T-cell (primary cell): ENCODE data around the gene ATF6B. TPM values are rescaled to one million over a fixed set of nuclear protein-coding genes. Genes with fewer than 3 reads are reported as not detected.
A peak's percentile ranks its signal among the peaks of the same experiment; 100 is the strongest.

Experiments used
- ATAC-seq, 4 experiments: fragments of 200-7000 bp in 3 of 4; fragments of 150-1000 bp in 1 of 4; cut with Tn5 transposase; replicated peaks in 1 of 4; 1 replicate in 3 of 4; 2 replicates in 1 of 4; pipeline ENCODE4 v1.10.0; 2021; ENCODE audit warnings: moderate library complexity in 3 of 4, mild to moderate bottlenecking in 2 of 4, moderate number of reproducible peaks in 1 of 4
- CTCF ChIA-PET, 2 donors: fragments of 300-600 bp; sonication (Branson Sonifier 250); formaldehyde crosslinking; loops; one replicate each; lab custom pipeline; 2022; ENCODE audit warnings: antibody characterized with exemption in 2 of 2; lab: Charles Lee
- POLR2A ChIA-PET, 2 donors: fragments of 300-600 bp; sonication (Branson Sonifier 250); formaldehyde crosslinking; loops; one replicate each; lab custom pipeline; 2022; ENCODE audit warnings: antibody characterized with exemption in 2 of 2; lab: Charles Lee
- DNase-seq, 35 experiments: peaks; one replicate each; pipeline versions ENCODE4 v3.0.0 to v3.0.0-alpha.2; 2013 to 2023
- H3K27ac ChIP-seq: one replicate; pipeline ENCODE4 v1.5.1; 2013; ENCODE audit warnings: low read length
- H3K27me3 ChIP-seq, 2 experiments: replicated peaks in 1 of 2; 1 replicate in 1 of 2; 2 replicates in 1 of 2; pipeline versions ENCODE4 v1.6.1 to v1.7.0; 2013; ENCODE audit warnings: low read length in 1 of 2, mixed read lengths in 1 of 2; ENCODE audit not compliant: control insufficient read depth in 2 of 2, insufficient read depth in 2 of 2; ENCODE audit errors: extremely low read depth in 1 of 2
- H3K36me3 ChIP-seq, 2 donors: 1 replicate in 1 of 2; 2 replicates in 1 of 2; pipeline versions ENCODE4 v1.6.1 to v1.7.0; 2013; ENCODE audit warnings: low read length in 1 of 2; ENCODE audit not compliant: control insufficient read depth in 2 of 2, insufficient read depth in 1 of 2; ENCODE audit errors: extremely low read depth in 1 of 2
- H3K4me1 ChIP-seq, 2 experiments: 1 replicate in 1 of 2; 2 replicates in 1 of 2; pipeline versions ENCODE4 v1.6.1 to v1.7.0; 2013; ENCODE audit warnings: low read length in 2 of 2, mixed read lengths in 1 of 2; ENCODE audit not compliant: insufficient read depth in 2 of 2, control insufficient read depth in 1 of 2; ENCODE audit errors: extremely low read depth in 1 of 2
- H3K4me3 ChIP-seq, 2 donors: 1 replicate in 1 of 2; 2 replicates in 1 of 2; pipeline versions ENCODE4 v1.5.1 to v1.7.0; 2013; ENCODE audit warnings: mild to moderate bottlenecking in 2 of 2, low read length in 1 of 2, moderate library complexity in 1 of 2; ENCODE audit not compliant: control insufficient read depth in 1 of 2; ENCODE audit errors: extremely low read depth in 1 of 2
- H3K9me3 ChIP-seq: 2 replicates; pipeline ENCODE4 v1.7.0; 2013
- H3K27ac Mint-ChIP-seq, 2 donors: one replicate each; pipeline ENCODE4 v1.8.0; 2020 to 2021; ENCODE audit warnings: mild to moderate bottlenecking in 2 of 2, mixed read lengths in 2 of 2
- H3K27me3 Mint-ChIP-seq, 2 donors: one replicate each; pipeline ENCODE4 v1.8.0; 2021 to 2022; ENCODE audit warnings: mixed read lengths in 2 of 2
- H3K36me3 Mint-ChIP-seq: one replicate; pipeline ENCODE4 v1.8.0; 2021; ENCODE audit warnings: mixed read lengths
- H3K4me1 Mint-ChIP-seq, 3 donors: one replicate each; pipeline ENCODE4 v1.8.0; 2020 to 2022; ENCODE audit warnings: mixed read lengths in 3 of 3, mild to moderate bottlenecking in 1 of 3
- H3K4me3 Mint-ChIP-seq, 3 donors: one replicate each; pipeline ENCODE4 v1.8.0; 2020 to 2022; ENCODE audit warnings: mild to moderate bottlenecking in 3 of 3, mixed read lengths in 3 of 3, moderate library complexity in 3 of 3
- H3K9me3 Mint-ChIP-seq, 3 donors: one replicate each; pipeline ENCODE4 v1.8.0; 2020 to 2022; ENCODE audit warnings: mixed read lengths in 3 of 3
- WGBS: methylation state at CpG from one replicate; pipeline ENCODE4 v1.1.5; 2013; ENCODE audit warnings: missing lambda C conversion rate; ENCODE audit not compliant: insufficient coverage; 5-methylcytosine and 5-hydroxymethylcytosine counted together
- total RNA-seq, 35 experiments: library from RNA in 6 of 35; stranded (reverse) in 6 of 35; fragments of 120-200 nt in 1 of 35; gene quantifications; one replicate each; pipeline versions ENCODE4 v1.2.1 to v1.2.4 and lab custom pipeline; 2013 to 2026

ATF6B gene
- total RNA-seq, 5 donors from 2014 or later (not counting 1 experiment from before 2014, with no cell fraction given): 106 to 151 (median 145) TPM

- Histone ChIP-seq H3K27me3 (peaks cover 5 to 49% of the 10 kb centered on the region in 2 experiments), H3K4me1 (peaks cover 6 to 77% of the 10 kb centered on the region in 2 experiments), H3K9me3 (no peaks in the 10 kb centered on the region), H3K36me3 (no peaks in the 10 kb centered on the region), H3K4me3 (peak overlapping the region in 1 of 2 donors; percentile 26), H3K27ac (no peak overlapping the region)
- peak in 3 of 35 experiments; percentile 22 to 32 (median 30) for DNase-seq
- Mint-ChIP-seq H3K4me3 (peak overlapping the region; percentile 72 to 91 (median 72)), H3K4me1 (peaks cover 61 to 75% (median 74%) of the 10 kb centered on the region in 3 donors), H3K27ac (peak overlapping the region in 1 of 2 donors; percentile 41), H3K36me3 (no peaks in the 10 kb centered on the region), H3K9me3 (no peaks in the 10 kb centered on the region), H3K27me3 (peaks cover 6 to 40% of the 10 kb centered on the region in 2 donors)
- ATAC-seq: no peak
- 86% methylated on average over 2 of the region's 8 CpGs for WGBS
- POLR2A ChIA-PET: interaction anchor here in 1 of 2 donors (0.5 to 0.7 kb wide), 2 partner anchors 10 to 46 kb away, joined by 5 to 15 read pairs; no protein-coding TSS in a partner anchor
- CTCF ChIA-PET: interaction anchor here in 1 of 2 donors (0.6 kb wide), 2 partner anchors 8 to 92 kb away, joined by 3 to 5 read pairs; no protein-coding TSS in a partner anchor
These were observed 23.3 kb upstream of the ATF6B start for GRCh38 chr6:32151181-32151862.

- Histone ChIP-seq H3K9me3 (no peaks in the 10 kb centered on the region), H3K27ac (no peak overlapping the region), H3K4me1 (peaks cover 5 to 70% of the 10 kb centered on the region in 2 experiments), H3K36me3 (no peaks in the 10 kb centered on the region), H3K27me3 (peaks cover 5 to 49% of the 10 kb centered on the region in 2 experiments), H3K4me3 (no peak overlapping the region)
- POLR2A ChIA-PET: no interaction called here
- Mint-ChIP-seq H3K36me3 (no peaks in the 10 kb centered on the region), H3K4me1 (peaks cover 55 to 69% (median 68%) of the 10 kb centered on the region in 3 donors), H3K27ac (peak overlapping the region; percentile 28 to 29), H3K9me3 (no peaks in the 10 kb centered on the region), H3K27me3 (peaks cover 6 to 42% of the 10 kb centered on the region in 2 donors), H3K4me3 (peak overlapping the region; percentile 31 to 91 (median 72))
- DNase-seq (no peak), ATAC-seq (no peak)
- CTCF ChIA-PET: no interaction called here
- WGBS: 64% methylated on average over 49 of the region's 55 CpGs
These were observed 22.2 kb upstream of the ATF6B start for GRCh38 chr6:32149932-32150870.

- ChIA-PET CTCF (no interaction called here), POLR2A (no interaction called here)
- WGBS: 35% methylated on average over 34 of the region's 47 CpGs
- Mint-ChIP-seq H3K9me3 (no peaks in the 10 kb centered on the region), H3K27me3 (peaks cover 6 to 42% of the 10 kb centered on the region in 2 donors), H3K36me3 (no peaks in the 10 kb centered on the region), H3K4me1 (peaks cover 45 to 59% (median 58%) of the 10 kb centered on the region in 3 donors), H3K27ac (peak overlapping the region; percentile 58), H3K4me3 (peak overlapping the region; percentile 78 to 90 (median 80))
- peaks cover 5 to 49% of the 10 kb centered on the region in 2 experiments for H3K27me3 ChIP-seq
- peaks cover 0 to 60% of the 10 kb centered on the region in 2 experiments for H3K4me1 ChIP-seq
- no peaks in the 10 kb centered on the region for H3K36me3 ChIP-seq
- peak overlapping the region; percentile 35 to 60 for H3K4me3 ChIP-seq
- H3K27ac ChIP-seq: no peak overlapping the region
- H3K9me3 ChIP-seq: no peaks in the 10 kb centered on the region
- ATAC-seq (peak in 3 of 4 experiments; percentile 8 to 21 (median 10)), DNase-seq (peak in 2 of 35 experiments; percentile 30 to 37)
These were observed 21.2 kb upstream of the ATF6B start for GRCh38 chr6:32149092-32149755.

GRCh38 chr6:32148289-32149091 is 20.4 kb upstream of the ATF6B start:
- peak overlapping the region; percentile 35 to 60 for H3K4me3 ChIP-seq
- Mint-ChIP-seq H3K4me3 (peak overlapping the region; percentile 78 to 90 (median 80)), H3K27ac (peak overlapping the region; percentile 58), H3K9me3 (no peaks in the 10 kb centered on the region), H3K4me1 (peaks cover 45 to 52% (median 52%) of the 10 kb centered on the region in 3 donors), H3K36me3 (no peaks in the 10 kb centered on the region), H3K27me3 (peaks cover 6 to 42% of the 10 kb centered on the region in 2 donors)
- peak; percentile 31 to 77 (median 64) for DNase-seq
- H3K27ac ChIP-seq: no peak overlapping the region
- H3K36me3 ChIP-seq: no peaks in the 10 kb centered on the region
- H3K4me1 ChIP-seq: peaks cover 0 to 53% of the 10 kb centered on the region in 2 experiments
- ChIA-PET CTCF (interaction anchor here in 1 of 2 donors (0.7 kb wide), 1 partner anchor 1821 kb away, joined by 3 read pairs; no protein-coding TSS in a partner anchor), POLR2A (no interaction called here)
- WGBS: 17% methylated on average over 26 of the region's 39 CpGs
- peak; percentile 75 to 82 (median 76) for ATAC-seq
- H3K27me3 ChIP-seq: peaks cover 5 to 45% of the 10 kb centered on the region in 2 experiments
- H3K9me3 ChIP-seq: no peaks in the 10 kb centered on the region

- POLR2A ChIA-PET: interaction anchor here in 1 of 2 donors (0.7 kb wide), 1 partner anchor 19 kb away, joined by 7 read pairs; no protein-coding TSS in a partner anchor
- no CpG with 5 or more reads among the region's 4 CpGs for WGBS
- Histone ChIP-seq H3K4me1 (peaks cover 0 to 43% of the 10 kb centered on the region in 2 experiments), H3K36me3 (no peaks in the 10 kb centered on the region), H3K27ac (no peak overlapping the region), H3K4me3 (no peak overlapping the region), H3K9me3 (no peaks in the 10 kb centered on the region), H3K27me3 (peaks cover 5 to 41% of the 10 kb centered on the region in 2 experiments)
- H3K27ac Mint-ChIP-seq: no peak overlapping the region
- no peaks in the 10 kb centered on the region for H3K36me3 Mint-ChIP-seq
- peaks cover 6 to 35% of the 10 kb centered on the region in 2 donors for H3K27me3 Mint-ChIP-seq
- H3K4me3 Mint-ChIP-seq: peak overlapping the region in 1 of 3 donors; percentile 90
- DNase-seq: peak in 1 of 35 experiments; percentile 32
- no peaks in the 10 kb centered on the region for H3K9me3 Mint-ChIP-seq
- peaks cover 36 to 43% (median 43%) of the 10 kb centered on the region in 3 donors for H3K4me1 Mint-ChIP-seq
- ATAC-seq: no peak
- CTCF ChIA-PET: interaction anchor here in 1 of 2 donors (0.7 kb wide), 1 partner anchor 1822 kb away, joined by 3 read pairs; no protein-coding TSS in a partner anchor
These were observed 19.5 kb upstream of the ATF6B start for GRCh38 chr6:32147401-32148132.
